SK-N-SH treated with all-trans-retinoic acid at 6 μM for 48 hours (cell line): ENCODE measurements around the gene SPATA33.

ENCODE experiments used
- ATAC-seq: fragments of 200-7000 bp; cut with Tn5 transposase; 3 replicates; pipeline ENCODE4 v1.9.1; 2020; ENCODE audit warnings: mild to moderate bottlenecking, moderate library complexity
- ARNTL ChIP-seq: fragments of 450-650 bp; formaldehyde crosslinking; IDR thresholded peaks from 2 replicates; pipeline ENCODE4 v1.5.0; 2020; ENCODE audit warnings: low read depth, mild to moderate bottlenecking, moderate library complexity, borderline replicate concordance
- BACH2 ChIP-seq: fragments of 250-450 bp; sonication (Bioruptor Pico); IDR thresholded peaks from 2 replicates; pipeline ENCODE4 v1.9.0; 2021; ENCODE audit warnings: mild to moderate bottlenecking, borderline replicate concordance
- CREB5 ChIP-seq: fragments of 250-450 bp; sonication (Bioruptor Pico); IDR thresholded peaks from 2 replicates; pipeline ENCODE4 v1.5.1; 2020; ENCODE audit warnings: low read depth, mild to moderate bottlenecking, moderate library complexity
- CSDC2 ChIP-seq: fragments of 250-450 bp; sonication (Bioruptor Pico); IDR thresholded peaks from 2 replicates; pipeline ENCODE4 v1.5.0; 2020; ENCODE audit warnings: mild to moderate bottlenecking, moderate library complexity
- CSRNP3 ChIP-seq: fragments of 250-450 bp; sonication (Bioruptor Pico); IDR thresholded peaks from 2 replicates; pipeline ENCODE4 v1.5.1; 2021; ENCODE audit warnings: mild to moderate bottlenecking, moderate library complexity
- ESRRG ChIP-seq: fragments of 250-450 bp; sonication (Bioruptor Pico); IDR thresholded peaks from 2 replicates; pipeline ENCODE4 v1.6.1; 2021; ENCODE audit warnings: mild to moderate bottlenecking
- GLIS3 ChIP-seq: fragments of 250-450 bp; sonication (Bioruptor Pico); IDR thresholded peaks from 2 replicates; pipeline ENCODE4 v1.5.0; 2020; ENCODE audit warnings: mild to moderate bottlenecking, moderate library complexity
- ISL1 ChIP-seq: fragments of 250-450 bp; sonication (Bioruptor Pico); IDR thresholded peaks from 2 replicates; pipeline ENCODE4 v2.1.2; 2022; ENCODE audit warnings: mild to moderate bottlenecking, moderate library complexity
- OSR1 ChIP-seq: fragments of 250-450 bp; sonication (Bioruptor Pico); IDR thresholded peaks from 2 replicates; pipeline ENCODE4 v1.8.0; 2022; ENCODE audit warnings: moderate library complexity, mild to moderate bottlenecking, inconsistent platforms
- PATZ1 ChIP-seq: fragments of 250-450 bp; sonication (Bioruptor Pico); IDR thresholded peaks from 2 replicates; pipeline ENCODE4 v1.8.0; 2020; ENCODE audit warnings: mild to moderate bottlenecking, moderate library complexity, borderline replicate concordance
- POU6F1 ChIP-seq: fragments of 250-450 bp; sonication (Bioruptor Pico); IDR thresholded peaks from 2 replicates; pipeline ENCODE4 v1.8.0; 2021; ENCODE audit warnings: low read depth, mild to moderate bottlenecking, moderate library complexity, borderline replicate concordance
- PPARA ChIP-seq: fragments of 250-450 bp; sonication (Bioruptor Pico); IDR thresholded peaks from 2 replicates; pipeline ENCODE4 v1.5.0; 2020; ENCODE audit warnings: mild to moderate bottlenecking, borderline replicate concordance
- RARB ChIP-seq: fragments of 250-450 bp; sonication (Bioruptor Pico); IDR thresholded peaks from 2 replicates; pipeline ENCODE4 v1.8.0; 2021; ENCODE audit warnings: mild to moderate bottlenecking, moderate library complexity
- SNAI2 ChIP-seq: fragments of 250-450 bp; sonication (Bioruptor Pico); IDR thresholded peaks from 2 replicates; pipeline ENCODE4 v1.5.0; 2020; ENCODE audit warnings: mild to moderate bottlenecking, moderate library complexity
- TCF4 ChIP-seq: fragments of 250-450 bp; sonication (Bioruptor Pico); IDR thresholded peaks from 2 replicates; pipeline ENCODE4 v1.8.0; 2021; ENCODE audit warnings: mild to moderate bottlenecking, moderate library complexity, borderline replicate concordance
- TOX ChIP-seq: fragments of 250-450 bp; sonication (Bioruptor Pico); IDR thresholded peaks from 2 replicates; pipeline ENCODE4 v1.8.0; 2021; ENCODE audit warnings: mild to moderate bottlenecking, moderate library complexity, borderline replicate concordance
- ZC3H10 ChIP-seq: fragments of 250-450 bp; sonication (Bioruptor Pico); IDR thresholded peaks from 2 replicates; pipeline ENCODE4 v1.5.1; 2021; ENCODE audit warnings: mild to moderate bottlenecking, moderate library complexity
- ZFP3 ChIP-seq: fragments of 250-450 bp; sonication (Bioruptor Pico); IDR thresholded peaks from 2 replicates; pipeline ENCODE4 v1.5.0; 2020; ENCODE audit warnings: mild to moderate bottlenecking, moderate library complexity
- ZFP30 ChIP-seq: fragments of 450-650 bp; formaldehyde crosslinking; IDR thresholded peaks from 2 replicates; pipeline ENCODE4 v1.5.0; 2022; ENCODE audit warnings: mild to moderate bottlenecking, moderate library complexity
- ZNF565 ChIP-seq: fragments of 450-650 bp; formaldehyde crosslinking; conservative IDR thresholded peaks from 2 replicates; pipeline ENCODE4 v1.5.0; 2020; ENCODE audit warnings: low read depth, mild to moderate bottlenecking, moderate library complexity

Gene SPATA33

GRCh38 chr16:89656435-89657121 lies 1.1 kb upstream of the SPATA33 start:
- ATAC-seq, result no peak
- no peak for TF ChIP-seq ZFP3 (CRISPR knock-in tag)
- TF ChIP-seq RARB (CRISPR knock-in tag), result no peak
- TF ChIP-seq PPARA (CRISPR knock-in tag), result no peak
- no peak for TF ChIP-seq SNAI2 (CRISPR knock-in tag)
- no peak for TF ChIP-seq ZC3H10 (CRISPR knock-in tag)
- no peak for TF ChIP-seq ZNF565 (CRISPR knock-in tag)
- TF ChIP-seq CSDC2 (CRISPR knock-in tag), result no peak
- TF ChIP-seq ZFP30 (CRISPR knock-in tag), result no peak
- TF ChIP-seq OSR1 (CRISPR knock-in tag), result no peak
- TF ChIP-seq PATZ1 (CRISPR knock-in tag), result no peak
- TF ChIP-seq GLIS3, result no peak
- TF ChIP-seq ARNTL, result no peak
- no peak for TF ChIP-seq BACH2 (CRISPR knock-in tag)
- TF ChIP-seq CSRNP3, result no peak
- TF ChIP-seq, all 23 proteins: peak for 0

GRCh38 chr16:89658221-89658879 lies 714 bp downstream of the SPATA33 start:
- peak; percentile 53 for ATAC-seq
- no peak for TF ChIP-seq TCF4 (CRISPR knock-in tag)
- TF ChIP-seq CREB5 (CRISPR knock-in tag), result no peak
- TF ChIP-seq CSRNP3, result no peak
- TF ChIP-seq, all 23 proteins: peak for 0

GRCh38 chr16:89660146-89660545 lies 2.5 kb downstream of the SPATA33 start:
- ATAC-seq, result no peak
- no peak for TF ChIP-seq TCF4 (CRISPR knock-in tag)
- no peak for TF ChIP-seq ZNF565 (CRISPR knock-in tag)
- no peak for TF ChIP-seq CREB5 (CRISPR knock-in tag)
- TF ChIP-seq OSR1 (CRISPR knock-in tag), result no peak
- TF ChIP-seq BACH2 (CRISPR knock-in tag), result no peak
- no peak for TF ChIP-seq ZFP30 (CRISPR knock-in tag)
- TF ChIP-seq POU6F1 (CRISPR knock-in tag), result no peak
- no peak for TF ChIP-seq ZFP3 (CRISPR knock-in tag)
- TF ChIP-seq PATZ1 (CRISPR knock-in tag), result no peak
- TF ChIP-seq ISL1, result no peak
- no peak for TF ChIP-seq ESRRG (CRISPR knock-in tag)
- no peak for TF ChIP-seq CSRNP3
- no peak for TF ChIP-seq ARNTL
- no peak for TF ChIP-seq TOX
